ENCODE measurements around the gene ZBTB42. TPM values are rescaled to one million over a fixed set of nuclear protein-coding genes. Genes with fewer than 3 reads are reported as not detected.

Gene ZBTB42
- total and polyA plus RNA-seq, 2 of the 13 experiments (the other 11 are each of a cell fraction or from before 2014, with no cell fraction given) = 2.8 to 4.2 TPM

DNA sequence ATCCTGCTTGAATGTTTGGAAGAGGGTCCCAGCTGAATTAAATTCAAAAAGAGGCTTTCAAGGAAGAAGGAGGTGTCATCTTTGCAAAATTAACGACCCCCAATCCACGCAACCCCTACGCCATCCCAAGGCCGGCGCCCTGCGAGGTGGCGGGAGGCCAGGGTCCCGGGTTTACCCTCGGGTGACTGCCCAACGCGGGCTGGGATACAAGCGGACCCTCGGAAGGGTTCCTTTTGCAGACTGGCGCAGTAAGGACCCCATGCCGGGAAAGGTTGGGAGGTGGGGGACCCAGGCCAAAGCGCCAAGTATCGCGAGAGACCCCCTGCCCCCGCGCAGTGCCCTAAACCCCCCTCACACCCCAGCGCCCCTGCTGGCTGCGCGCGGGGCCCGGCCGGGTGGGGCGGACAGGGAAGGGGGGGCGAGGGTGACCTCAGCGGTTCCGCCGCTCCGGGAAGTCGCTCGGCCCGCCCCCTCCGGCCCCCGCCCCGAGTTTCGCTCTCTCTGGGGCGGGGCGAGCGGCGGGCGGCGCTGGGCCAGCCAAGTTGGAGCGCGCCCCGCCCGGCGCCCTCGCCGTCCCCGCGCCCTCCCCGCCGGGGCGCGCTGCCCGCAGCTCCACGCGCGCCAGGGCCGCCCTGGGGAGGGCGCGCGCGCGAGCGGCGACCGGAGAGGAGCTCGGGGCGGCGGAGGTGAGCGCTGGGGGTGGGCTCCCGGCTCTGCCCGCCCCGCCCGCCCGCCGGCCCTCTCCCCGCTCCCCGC lies 708 bp upstream of the ZBTB42 start (continued):
- TF ChIP-seq ARID5B (CRISPR knock-in tag; IDR thresholded peaks at IDR 0.05) (0 out of 2 replicates have a peak, but pooled peaks have one; percentile 18), HOXA3 (CRISPR knock-in tag; IDR thresholded peaks at IDR 0.05) (peak; percentile 31; the same call in 1 of the 2 replicates), NCOA2 (CRISPR knock-in tag; IDR thresholded peaks at IDR 0.05) (0 out of 2 replicates have a peak, but pooled peaks have one; percentile 9), ZNF451 (CRISPR knock-in tag; IDR thresholded peaks at IDR 0.05) (peak; percentile 76; the same call in 1 of the 2 replicates), ZNF563 (CRISPR knock-in tag; IDR thresholded peaks at IDR 0.05) (peak; percentile 30; the same call in 1 of the 2 replicates), ZNF331 (CRISPR knock-in tag; IDR thresholded peaks at IDR 0.05) (peak; percentile 12; the same call in 1 of the 2 replicates), ZNF335 (CRISPR knock-in tag; IDR thresholded peaks at IDR 0.05) (no peak), ZNF788 (CRISPR knock-in tag; IDR thresholded peaks at IDR 0.05; ENCODE audit: borderline replicate concordance) (peak; percentile 32; the same call in 1 of the 2 replicates), NR2C2 (CRISPR knock-in tag; IDR thresholded peaks at IDR 0.05; ENCODE audit: borderline replicate concordance) (no peak; the same call in 1 of the 2 replicates), ZNF580 (CRISPR knock-in tag; IDR thresholded peaks at IDR 0.05; ENCODE audit: borderline replicate concordance, low read depth) (peak; percentile 40; the same call in 1 of the 2 replicates), ARNTL (CRISPR knock-in tag; IDR thresholded peaks at IDR 0.05) (0 out of 2 replicates have a peak, but pooled peaks have one; percentile 39), NFIB (CRISPR knock-in tag; IDR thresholded peaks at IDR 0.05; ENCODE audit: borderline replicate concordance) (no peak), SRY (CRISPR knock-in tag; IDR thresholded peaks at IDR 0.05) (0 out of 2 replicates have a peak, but pooled peaks have one; percentile 39), ZSCAN31 (CRISPR knock-in tag; IDR thresholded peaks at IDR 0.05; ENCODE audit: low read depth) (0 out of 2 replicates have a peak, but pooled peaks have one; percentile 65), ZNF24 (IDR thresholded peaks at IDR 0.05) (no peak), ZNF709 (CRISPR knock-in tag; IDR thresholded peaks at IDR 0.05) (0 out of 2 replicates have a peak, but pooled peaks have one; percentile 37), HINFP (CRISPR knock-in tag; IDR thresholded peaks at IDR 0.05; ENCODE audit: low read depth) (no peak), ZNF746 (CRISPR knock-in tag; IDR thresholded peaks at IDR 0.05) (peak; percentile 90)
- TF ChIP-seq, protein P1, sequence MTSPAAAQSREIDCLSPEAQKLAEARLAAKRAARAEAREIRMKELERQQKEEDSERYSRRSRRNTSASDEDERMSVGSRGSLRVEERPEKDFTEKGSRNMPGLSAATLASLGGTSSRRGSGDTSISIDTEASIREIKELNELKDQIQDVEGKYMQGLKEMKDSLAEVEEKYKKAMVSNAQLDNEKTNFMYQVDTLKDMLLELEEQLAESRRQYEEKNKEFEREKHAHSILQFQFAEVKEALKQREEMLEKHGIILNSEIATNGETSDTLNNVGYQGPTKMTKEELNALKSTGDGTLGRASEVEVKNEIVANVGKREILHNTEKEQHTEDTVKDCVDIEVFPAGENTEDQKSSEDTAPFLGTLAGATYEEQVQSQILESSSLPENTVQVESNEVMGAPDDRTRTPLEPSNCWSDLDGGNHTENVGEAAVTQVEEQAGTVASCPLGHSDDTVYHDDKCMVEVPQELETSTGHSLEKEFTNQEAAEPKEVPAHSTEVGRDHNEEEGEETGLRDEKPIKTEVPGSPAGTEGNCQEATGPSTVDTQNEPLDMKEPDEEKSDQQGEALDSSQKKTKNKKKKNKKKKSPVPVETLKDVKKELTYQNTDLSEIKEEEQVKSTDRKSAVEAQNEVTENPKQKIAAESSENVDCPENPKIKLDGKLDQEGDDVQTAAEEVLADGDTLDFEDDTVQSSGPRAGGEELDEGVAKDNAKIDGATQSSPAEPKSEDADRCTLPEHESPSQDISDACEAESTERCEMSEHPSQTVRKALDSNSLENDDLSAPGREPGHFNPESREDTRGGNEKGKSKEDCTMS (CRISPR knock-in tag; conservative IDR thresholded peaks at IDR 0.05) = no peak
- TF ChIP-seq, protein P2, sequence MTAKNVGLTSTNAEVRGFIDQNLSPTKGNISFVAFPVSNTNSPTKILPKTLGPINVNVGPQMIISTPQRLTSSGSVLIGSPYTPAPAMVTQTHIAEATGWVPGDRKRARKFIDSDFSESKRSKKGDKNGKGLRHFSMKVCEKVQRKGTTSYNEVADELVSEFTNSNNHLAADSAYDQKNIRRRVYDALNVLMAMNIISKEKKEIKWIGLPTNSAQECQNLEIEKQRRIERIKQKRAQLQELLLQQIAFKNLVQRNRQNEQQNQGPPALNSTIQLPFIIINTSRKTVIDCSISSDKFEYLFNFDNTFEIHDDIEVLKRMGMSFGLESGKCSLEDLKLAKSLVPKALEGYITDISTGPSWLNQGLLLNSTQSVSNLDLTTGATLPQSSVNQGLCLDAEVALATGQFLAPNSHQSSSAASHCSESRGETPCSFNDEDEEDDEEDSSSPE (CRISPR knock-in tag; IDR thresholded peaks at IDR 0.05) = peak; percentile 48; the same call in 1 of the 2 replicates

All from HepG2 (cell line).